CD4-positive, alpha-beta T cell treated with Interleukin-2 at 100 ng/mL for 4 hours (primary cell): ENCODE data around the gene TUBB1.
A peak's percentile ranks its signal among the peaks of the same experiment; 100 is the strongest.

Experiments used
- DNase-seq: peaks from one replicate; pipeline ENCODE4 v3.0.0-alpha.2; 2020; ENCODE audit warnings: low spot score

The TUBB1 gene

DNA sequence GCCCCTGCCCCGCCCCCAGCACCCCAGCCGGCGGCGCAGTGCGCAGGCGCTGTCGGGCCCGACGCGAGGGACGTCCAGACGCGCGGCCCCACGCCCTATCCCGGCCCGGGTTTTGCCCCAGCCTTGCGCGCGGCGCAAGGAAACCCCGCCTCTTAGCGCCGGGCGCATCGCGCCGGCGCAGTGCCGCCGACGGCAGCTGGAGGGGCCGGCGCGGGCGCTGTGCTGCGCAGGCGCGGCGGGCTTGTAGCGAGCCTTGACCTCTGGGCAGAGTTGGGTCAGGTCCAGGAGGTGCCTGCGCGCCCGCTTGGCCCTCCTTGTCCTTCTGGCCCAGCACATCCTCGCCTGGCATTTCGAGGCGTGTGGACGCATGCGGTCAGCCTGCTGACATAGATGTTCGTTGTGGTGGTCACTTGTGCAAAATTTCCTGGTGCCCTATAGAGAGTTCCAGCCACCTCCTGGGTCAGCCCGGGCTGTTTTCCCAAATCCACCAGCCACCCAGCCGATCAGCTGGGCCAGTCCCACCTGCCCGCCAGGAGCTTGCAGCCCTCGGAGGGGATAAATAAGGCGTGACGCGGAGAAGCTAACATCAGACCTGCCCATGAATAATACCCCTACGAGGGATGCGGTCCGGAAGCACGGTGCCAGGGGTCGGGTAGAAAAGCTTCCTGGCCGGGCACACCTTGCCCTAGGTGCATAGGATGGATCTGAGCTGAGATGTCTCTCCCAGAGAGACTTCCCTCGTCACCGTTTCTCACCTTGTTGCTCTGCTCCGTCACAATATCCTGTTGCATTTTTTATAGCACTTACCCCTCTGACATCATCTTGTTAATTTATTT, 23.8 kb downstream of the TUBB1 start:
- peak; percentile 94 for DNase-seq

DNA sequence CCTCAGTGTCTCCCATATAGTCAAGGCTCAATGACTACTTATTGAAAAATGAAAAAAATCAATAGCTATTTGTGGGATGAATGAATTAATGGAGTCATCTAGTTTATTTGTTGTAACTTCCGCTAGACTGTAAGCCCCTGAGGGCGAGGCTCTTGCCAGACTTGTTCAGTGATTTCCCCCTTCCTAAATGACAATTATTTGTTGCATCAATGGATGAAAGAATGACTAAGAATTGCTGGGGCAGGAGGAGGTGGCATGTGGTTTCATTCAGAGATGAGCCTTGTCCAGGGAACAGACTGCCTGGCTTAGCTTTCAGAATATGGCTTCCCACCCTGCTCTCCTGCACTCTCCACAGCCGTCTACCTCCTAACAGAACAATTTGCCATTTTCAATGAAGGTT, 24.5 kb downstream of the TUBB1 start:
- DNase-seq = no peak

DNA sequence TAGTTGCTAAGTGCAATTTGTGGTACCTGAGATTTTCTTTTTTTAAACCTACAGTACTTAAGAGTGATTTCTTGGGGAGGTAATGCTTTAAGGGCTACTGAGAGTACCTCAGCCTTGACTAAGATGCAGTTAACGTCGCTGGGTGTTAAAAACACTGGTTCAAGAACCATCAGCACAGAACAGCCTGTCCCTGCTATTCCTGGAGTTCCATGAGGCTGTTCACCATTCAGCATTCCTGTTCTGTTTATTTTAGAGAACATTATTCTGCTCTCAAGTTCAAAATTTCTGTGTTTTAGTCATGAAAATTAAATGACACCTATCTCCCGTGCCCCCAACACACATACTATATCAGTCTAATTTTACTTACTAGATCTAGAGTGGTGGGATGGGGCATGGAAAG, 25.1 kb downstream of the TUBB1 start:
- DNase-seq = no peak

DNA sequence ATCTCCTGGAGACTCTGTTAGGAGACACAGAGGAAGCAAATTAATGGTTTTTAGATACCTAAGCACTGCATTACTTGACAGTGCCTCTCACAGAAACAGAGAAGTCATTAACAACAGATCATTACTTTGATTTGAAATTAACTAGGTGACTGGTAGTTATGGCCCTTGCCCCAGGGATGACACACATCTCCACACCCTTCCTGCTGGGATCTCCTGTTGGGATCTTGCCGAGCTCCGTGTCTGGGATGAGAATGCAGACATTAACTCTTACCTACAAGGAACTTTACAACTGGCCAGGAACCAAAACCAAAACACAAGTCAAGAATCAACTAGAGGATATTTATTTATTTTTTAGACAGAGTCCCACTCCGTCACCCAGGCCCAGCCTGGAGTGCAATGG, 25.6 kb downstream of the TUBB1 start:
- DNase-seq = no peak

DNA sequence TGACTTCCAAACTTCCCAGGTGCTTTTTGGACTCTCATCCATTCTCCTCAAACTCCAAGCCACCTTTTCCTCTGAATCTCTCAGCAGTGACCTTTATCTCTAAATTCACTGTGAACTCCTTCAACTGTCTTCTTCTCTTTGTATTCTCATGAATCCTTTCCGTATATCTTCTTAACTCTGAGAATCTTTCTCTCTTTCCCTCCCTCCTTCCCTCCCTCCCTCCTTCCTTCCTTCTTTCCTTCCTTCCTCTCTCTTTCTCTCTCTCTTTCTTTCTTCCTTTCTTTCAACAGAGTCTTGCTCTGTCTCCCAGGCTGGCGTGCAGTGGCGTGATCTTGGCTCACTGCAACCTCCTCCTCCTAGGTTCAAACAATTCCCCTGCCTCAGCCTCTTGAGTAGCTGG, 27.6 kb downstream of the TUBB1 start:
- no peak for DNase-seq

DNA sequence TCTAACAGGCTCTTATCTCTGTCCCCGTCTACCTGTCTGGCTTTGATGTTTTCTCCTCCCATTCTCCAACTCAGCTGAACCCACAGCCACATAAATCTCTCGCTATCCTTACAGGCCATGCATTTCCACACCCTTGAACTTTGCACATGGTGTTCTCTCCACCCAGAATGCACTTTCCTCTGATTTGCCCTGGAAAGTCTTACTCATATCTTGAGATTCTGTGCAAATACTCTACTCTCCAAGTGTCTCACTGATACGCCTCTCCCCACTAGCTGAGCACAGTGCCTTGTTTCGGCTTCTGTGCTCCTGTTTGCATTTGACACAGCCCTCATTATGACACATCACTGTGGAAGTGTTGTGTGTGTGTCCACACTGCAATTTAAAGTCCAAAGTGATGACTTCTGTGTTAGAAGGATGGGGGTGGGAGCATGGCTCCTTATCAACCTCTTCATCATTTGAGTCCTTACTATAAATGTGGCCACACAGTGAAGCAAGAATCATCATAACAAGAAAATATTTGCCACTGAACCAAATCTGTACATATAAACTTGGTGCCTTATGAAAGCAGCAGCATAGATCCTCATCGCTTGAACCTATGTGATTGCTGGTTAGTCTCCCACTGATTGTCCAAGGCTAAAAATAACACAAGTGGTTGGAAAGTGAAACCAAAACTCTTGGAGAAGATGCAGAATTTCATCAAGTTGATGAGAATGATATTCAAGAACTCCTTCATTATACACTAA, 28.9 kb downstream of the TUBB1 start:
- DNase-seq = no peak

DNA sequence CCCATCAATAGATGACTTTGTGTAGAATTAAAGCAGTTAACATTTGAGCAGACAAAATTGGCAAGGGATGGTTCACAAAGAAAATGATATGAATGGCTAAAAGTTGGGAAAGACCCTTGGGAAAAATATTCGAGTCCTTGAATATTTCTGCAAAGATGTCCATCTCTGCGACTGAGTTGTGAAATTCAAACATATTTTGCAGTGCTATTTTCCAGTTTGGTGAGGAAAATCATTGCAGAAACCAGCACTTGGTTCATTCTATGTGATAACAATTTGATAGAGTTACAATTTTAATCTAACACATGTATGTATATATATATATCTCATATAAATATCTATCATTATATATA, 29.4 kb downstream of the TUBB1 start:
- no peak for DNase-seq

DNA sequence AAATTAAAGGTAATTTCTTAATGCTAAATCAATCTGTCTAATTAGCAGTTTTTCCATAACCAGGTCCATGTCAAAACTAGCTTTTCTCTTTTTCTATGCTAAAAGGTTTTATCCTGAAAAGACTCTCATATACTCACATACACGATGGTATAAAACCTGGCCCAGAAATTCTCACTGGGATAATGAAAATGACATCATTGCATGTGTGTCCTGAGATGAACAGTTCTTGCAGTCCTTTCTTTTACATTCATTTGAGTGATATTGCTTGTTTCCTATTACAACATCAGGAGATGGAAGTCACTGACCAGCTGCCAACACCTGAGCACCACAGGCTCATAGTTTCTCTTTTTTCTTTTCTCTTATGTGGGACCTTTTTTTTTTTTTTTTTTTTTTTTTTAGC, 31.2 kb downstream of the TUBB1 start:
- DNase-seq = no peak

DNA sequence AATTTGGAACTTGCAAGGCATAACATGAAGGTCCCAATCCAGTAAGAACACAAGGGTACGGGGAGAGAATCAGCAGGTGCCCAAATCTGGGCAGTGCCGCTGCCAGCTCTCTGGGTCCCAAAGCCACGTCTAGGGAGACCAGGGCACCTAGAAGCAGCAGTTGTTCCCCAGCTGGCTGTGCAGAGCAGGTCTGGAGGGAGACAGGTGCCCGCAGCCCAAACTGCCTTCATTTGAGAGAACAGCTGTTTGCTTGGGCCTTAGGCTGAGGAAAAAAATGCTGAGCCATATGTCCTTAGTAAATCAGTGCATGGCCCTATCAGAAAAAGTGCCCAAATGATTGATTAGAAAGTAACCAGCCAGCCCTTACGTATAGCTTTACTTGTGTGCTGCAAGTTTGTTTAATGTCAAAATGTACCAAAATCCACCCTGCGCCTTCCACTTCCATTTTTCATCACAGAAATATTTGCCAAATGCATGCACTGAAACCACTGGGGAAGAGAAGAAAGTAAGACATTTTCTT, 32.5 kb downstream of the TUBB1 start:
- no peak for DNase-seq

DNA sequence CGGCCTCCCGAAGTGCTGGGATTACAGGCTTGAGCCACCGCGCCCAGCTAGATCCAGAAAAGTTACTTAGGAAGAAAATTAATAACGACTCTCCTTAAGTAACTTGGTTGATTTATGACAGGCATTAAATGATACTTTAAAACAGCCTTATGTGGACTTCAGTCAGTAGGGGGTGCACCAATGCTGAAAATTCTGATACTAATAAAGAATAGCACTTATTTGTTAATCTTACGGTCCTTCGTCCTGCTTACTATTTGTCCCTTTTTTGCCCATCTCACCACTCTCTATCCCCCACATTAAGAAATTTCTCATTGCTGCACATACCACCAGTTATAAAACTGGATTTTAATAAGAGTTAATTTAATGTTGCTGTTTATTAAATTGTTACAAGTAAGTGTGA, 36.1 kb downstream of the TUBB1 start:
- peak; percentile 42 for DNase-seq

DNA sequence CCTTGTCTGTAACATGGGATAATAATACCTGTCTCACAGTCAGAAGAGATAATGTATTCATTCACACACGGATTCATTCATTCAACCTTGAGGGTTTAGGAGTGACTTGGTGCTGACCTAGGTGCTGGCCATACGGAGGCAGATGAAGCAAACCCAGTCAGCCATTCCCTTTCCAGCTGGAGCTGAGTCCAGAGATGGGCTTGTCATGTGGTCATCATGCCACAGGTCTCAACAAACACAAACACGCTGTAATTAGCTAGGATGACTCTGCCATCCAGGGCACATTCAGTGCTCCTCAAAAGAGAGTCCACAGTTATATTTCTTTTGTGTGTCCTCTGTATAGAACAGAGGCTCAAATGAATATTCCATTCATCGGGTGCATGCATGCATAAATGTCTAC, 42.9 kb downstream of the TUBB1 start:
- no peak for DNase-seq

DNA sequence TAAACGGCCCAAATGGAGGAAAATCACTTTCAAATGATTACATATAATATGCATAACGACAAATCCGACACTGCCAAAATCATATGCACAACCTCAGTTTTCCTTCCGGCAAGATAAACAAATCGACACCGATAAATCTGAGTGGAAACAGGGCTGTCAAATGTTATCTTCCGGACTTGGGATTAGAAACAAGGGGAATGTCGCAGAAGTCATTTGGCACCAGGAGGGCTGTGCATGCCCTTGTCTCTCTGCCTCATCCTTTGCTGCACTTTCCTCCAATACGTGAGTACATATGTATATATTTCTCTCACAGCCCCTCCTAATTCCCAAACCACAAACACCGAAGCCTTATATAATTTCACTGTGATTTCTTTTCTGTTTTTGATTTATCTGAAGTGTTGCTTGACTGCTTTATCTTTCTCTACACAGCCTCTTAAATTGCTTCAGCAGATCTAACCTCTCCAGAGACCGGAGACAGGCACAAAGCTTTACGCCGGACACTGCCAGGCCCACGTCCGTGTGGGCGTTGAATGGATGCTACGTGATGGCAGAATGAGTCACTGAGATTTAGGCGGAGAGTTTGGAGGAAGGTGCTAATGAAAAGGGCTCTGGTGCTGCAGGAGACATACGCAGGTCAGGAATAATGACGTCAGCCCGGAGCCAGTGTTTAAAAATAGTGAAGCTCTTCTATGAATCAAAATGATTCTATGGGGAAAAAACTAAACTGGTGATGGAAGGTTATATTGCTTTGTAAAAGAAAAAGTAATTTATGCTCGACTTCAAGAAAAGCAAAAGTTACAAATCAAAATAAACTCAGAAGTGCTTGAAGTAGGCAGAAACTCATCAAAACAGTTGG, 44.4 kb downstream of the TUBB1 start:
- no peak for DNase-seq

DNA sequence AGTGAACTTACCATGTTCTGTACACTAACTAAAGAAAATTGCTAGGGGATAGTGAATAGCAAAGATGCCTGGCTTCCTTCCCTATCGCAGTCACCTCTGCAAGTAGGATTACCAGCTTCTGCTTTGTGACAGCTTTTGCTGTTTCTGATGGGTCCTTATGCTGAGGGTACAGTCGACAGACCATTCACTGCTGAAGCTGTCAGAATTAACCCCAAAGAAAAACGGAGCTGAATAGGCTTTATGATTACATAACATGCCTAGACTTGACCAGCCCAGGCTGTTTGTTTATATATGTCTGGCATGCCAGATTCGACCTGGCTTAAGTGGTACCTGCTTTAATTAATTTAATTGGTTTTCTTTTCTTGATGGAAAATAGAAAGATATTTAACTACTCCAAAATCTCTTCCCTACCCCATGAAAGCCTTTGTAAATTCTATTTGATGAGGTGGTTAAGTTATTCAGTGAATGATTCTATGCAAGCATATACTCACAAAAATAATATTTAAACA, 45.0 kb downstream of the TUBB1 start:
- DNase-seq = no peak

DNA sequence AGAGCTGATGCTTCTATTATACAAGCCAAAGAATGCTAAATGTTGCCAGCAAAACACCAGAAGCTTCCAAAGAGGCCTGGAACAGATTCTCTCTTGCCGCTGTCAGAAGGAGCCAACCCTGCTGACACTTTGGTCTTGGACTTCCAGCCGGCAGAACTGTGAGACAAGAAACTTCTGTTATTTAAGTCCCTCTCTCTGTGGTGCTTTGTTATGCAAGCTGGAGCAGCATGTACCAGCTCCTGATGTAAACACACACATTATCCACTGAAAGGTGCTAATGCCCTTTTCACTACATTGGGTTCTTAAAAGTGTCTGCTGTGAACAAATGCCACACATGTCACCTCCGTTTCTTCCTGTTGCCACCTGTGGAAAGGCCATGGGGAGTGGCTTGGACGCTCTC, 49.3 kb downstream of the TUBB1 start:
- no peak for DNase-seq

DNA sequence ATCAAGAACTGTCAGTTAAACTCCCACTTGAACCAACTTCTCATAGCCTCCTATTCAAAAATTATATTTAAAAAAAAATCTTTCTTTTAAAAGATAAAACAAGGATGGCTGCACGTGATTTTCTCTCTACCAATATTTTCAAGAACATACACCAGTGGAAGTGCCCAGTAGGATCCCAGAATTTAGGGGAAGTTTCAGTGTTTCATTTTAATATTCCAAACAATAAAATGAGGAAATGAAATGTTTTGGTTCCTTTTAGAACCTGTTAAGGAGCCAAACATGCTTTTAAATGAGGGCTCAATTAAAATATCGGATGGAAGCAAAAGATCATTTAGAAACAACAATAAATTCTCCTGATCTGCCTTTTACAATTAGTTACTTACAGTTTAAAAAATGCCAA, 49.8 kb downstream of the TUBB1 start:
- no peak for DNase-seq

DNA sequence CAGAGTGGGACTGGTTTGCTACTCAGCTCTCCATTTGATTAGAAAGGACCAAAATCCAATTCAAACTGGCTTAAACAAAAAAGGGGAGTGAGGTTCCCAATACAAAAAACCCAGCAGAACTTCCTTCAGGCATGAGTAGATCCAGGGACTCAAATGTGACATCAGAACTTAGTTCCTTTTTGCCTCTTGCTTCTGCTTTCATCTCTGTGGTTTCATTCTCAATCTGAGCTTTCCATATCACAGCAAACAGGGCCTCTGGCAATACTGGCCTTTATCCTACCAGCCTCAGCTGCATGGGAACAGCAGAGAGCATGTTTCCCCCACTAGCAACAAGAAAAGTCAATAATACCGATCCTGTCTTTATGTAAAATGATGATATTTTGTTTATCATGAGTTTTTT, 52.0 kb downstream of the TUBB1 start:
- no peak for DNase-seq

DNA sequence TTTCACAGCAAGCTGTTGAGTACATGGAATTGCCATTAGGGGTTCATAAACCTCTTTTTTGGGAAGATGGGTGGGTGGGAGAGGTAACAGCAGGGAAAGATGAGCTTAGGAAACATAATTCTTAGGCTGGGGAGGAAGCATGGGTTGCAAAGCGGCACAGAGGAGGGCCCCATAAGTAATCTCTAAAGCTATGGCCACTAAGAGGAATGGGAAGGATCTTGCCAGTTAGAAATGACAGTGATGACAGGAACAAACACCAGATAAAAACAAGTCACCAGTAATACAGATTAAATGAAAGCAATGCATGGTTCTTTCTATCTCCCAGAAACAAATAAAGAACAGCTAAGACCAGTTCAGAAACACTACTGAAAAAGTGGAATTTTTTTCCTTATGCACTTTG, 54.4 kb downstream of the TUBB1 start:
- no peak for DNase-seq

DNA sequence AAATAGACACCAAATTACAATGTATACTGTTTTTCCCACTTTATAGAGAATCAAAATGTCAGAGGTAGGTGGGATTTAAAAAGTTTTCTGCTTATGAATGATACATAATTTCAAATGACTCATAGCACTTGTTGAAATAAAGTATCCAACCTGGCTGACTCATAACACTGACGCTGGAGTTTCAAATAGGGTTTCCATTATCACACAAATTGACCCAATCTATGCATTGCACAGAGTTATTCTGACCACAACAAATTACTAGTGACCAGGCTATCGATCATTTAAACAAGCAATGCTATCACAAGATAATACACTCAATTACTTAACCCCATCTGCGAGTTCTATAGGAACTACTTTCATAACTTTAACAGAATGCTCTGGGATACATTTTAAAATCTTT, 55.2 kb downstream of the TUBB1 start:
- no peak for DNase-seq

DNA sequence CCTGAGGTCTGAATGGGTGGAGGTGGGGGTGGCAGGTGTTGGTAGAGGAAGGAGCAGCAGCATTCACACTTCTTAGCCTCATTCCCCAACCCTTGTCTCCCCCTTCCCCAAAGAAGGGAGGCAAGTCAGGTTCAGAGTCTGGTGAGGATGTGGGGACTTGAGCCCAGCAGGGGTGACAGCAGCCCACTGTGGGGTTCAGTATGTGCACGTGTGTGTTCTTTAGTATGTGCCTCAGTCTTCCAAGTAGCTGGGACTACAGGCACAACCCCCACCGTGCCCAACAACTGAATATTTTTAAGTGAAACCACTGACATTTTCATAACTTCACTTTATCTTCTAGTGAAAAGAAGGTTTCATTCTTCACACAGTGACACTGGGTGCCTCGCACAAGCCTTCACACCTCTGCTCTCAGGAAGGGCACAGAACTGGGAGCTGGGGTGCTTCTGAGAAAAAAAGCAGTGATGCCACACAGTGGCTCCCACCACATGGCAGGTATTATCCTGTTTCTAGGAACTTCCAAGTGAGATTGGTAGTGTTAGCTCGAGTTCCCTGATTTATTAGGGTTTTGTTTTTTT, 56.8 kb downstream of the TUBB1 start:
- DNase-seq = no peak
